Activated CD4-positive, CD25-positive, alpha-beta regulatory T cell treated with anti-CD3 and anti-CD28 coated beads, Interleukin-2, amount 50 U/mL, for 72 hours (primary cell): ENCODE data around the gene CEP295NL.
"Not testable (repeated sequence)": the region's sequence is repeated elsewhere in the genome, so short reads cannot be mapped to it uniquely, and the experiment has no call there.

Source experiments
- DNase-seq: peaks from one replicate; pipeline ENCODE4 v3.0.0; 2021

The CEP295NL gene

GRCh38 chr17:78903101-78903779, at the start of gene CEP295NL:
Gene CEP295NL, minus strand, starts transcription at chr17:78903201. Its CDS starts 1,373 bp downstream, at chr17:78901828.
- no peak for DNase-seq

GRCh38 chr17:78952706-78953105, 49.7 kb upstream of the CEP295NL start:
- DNase-seq = no peak

GRCh38 chr17:78951967-78952551, 49.1 kb upstream of the CEP295NL start:
- DNase-seq = no peak

DNA sequence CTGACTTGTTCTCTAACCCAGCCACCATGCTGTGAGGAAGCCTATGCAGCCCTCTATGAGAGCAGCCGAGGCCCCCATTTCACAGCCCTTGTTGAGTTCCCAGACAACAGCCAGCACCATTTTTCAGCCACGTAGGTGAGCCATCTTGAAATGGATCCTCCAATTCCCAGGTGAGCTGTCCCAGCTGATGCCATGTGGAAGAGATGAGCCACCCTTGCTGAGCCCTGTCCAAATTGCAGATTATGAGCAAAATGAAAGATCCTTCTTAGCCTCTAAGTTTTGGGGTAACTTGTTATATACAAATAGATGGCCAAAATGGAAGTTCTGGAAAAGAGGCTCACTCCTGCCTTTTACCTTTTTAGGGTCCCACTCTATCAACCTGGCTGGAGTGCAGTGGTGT, 47.9 kb upstream of the CEP295NL start:
- no peak for DNase-seq

- DNase-seq = no peak
Measured at GRCh38 chr17:78947235-78948149, 44.5 kb upstream of the CEP295NL start.

DNA sequence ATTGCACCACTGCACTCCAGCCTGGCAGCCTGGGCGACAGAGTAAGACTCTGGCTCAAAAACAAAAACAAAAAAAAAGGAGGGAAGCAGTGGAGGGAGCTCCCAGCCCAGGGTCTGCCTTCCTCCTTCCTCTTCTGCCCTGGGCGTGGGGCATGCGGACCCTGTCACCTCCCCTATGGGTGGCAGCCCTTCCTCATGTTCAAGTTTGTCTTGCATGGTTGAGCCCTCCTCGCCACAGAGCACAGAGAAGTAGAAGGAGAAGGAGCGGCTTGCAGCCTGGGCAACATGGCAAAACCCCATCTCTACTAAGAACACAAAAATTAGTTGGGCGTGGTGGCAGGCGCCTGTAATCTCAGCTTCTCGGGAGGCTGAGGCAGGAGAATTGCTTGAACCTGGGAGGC, 43.6 kb upstream of the CEP295NL start:
- DNase-seq = no peak

DNA sequence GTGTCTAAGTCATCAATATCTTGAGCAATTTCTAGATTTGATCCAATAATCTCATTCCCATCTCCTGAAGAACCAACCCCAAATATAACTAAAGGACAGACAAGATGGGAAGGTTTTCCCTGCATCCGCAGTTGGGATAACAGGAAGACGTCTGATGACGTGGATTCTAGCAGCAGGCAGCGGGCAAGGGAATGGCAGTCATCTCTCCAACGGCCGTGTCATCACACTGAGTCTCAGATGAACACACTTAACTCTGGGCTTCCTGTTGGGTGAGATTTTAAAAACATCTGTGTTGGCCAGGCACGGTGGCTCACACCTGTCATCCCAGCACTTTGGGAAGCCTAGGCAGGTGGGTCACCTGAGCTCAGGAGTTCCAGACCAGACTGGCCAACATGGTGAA, 43.1 kb upstream of the CEP295NL start:
- no peak for DNase-seq

DNA sequence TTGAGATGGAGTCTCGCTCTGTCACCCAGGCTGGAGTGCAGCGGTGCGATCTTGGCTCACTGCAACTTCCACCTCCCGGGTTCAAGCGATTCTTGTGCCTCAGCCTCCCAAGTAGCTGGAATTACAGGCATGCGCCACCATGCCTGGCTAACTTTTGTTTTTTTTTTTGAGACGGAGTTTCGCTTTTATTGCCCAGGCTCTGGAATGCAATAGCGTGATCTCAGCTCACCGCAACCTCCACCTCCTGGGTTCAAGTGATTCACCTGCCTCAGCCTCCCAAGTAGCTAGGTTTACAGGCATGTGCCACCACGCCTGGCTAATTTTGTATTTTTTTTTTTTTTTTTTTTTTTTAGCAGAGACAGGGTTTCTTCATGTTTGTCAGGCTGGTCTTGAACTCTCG, 42.5 kb upstream of the CEP295NL start:
- DNase-seq = not testable (repeated sequence)

DNA sequence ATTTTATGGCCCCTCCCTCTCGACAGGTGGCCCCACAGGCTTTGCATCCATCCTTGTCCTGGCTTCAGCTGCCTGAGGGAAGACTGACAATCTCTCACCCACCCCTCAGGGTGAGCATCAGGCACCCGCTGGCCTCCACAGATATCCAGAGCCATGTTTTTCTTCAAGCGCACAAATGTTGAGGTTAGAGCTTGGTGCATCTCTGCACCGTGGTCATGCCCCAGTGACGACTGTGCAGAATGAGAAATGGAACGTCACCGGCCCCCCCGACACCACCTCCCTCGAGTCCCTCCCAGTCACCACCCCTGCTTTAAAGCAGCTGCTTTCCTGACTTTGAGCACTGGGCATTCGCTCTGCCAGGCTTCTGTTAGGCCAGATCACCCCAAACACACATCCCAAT, 42.0 kb upstream of the CEP295NL start:
- no peak for DNase-seq

- no peak for DNase-seq
Measured at GRCh38 chr17:78944026-78944425, 41.0 kb upstream of the CEP295NL start.

GRCh38 chr17:78940708-78941107, 37.7 kb upstream of the CEP295NL start:
- no peak for DNase-seq

- no peak for DNase-seq
Measured at GRCh38 chr17:78940258-78940657, 37.3 kb upstream of the CEP295NL start.

DNA sequence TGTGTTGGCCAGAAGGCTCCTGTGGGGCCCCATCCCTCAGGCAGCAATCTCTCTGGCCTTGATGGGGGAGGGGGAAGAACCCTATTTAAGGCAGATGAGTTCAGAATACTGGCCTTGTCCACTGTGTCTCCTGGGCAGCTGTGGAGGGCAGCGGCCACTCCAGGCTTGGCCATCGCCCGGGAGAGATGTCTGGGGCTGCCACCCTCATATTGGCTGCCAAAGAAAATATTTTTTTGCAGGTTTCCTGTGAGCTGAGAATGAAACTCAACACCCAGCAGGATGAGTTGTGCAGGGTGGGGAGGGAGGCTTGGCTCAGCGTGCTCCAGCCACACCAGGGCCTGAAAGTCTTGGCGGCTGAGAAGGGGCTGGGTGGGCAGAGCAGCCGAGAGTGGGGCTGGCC, 36.6 kb upstream of the CEP295NL start:
- no peak for DNase-seq

DNA sequence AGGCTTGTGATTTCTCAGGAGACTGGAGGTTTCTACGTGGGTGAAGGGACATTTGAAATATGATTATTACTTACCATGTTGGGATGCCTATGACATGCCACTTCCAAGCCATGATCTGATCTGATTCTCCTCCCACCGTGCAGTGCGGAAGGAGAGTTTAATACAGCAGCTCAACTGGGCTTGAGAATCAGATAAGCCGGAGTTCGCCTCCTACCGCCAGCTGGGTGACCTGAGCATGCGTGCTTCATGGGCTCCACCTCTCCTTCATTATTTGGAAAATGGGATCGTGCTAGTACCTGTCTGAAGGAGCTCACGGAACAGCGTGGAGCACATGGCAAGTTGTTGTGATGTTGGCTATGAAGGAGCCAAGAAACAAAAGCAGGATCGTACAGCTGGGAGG, 34.6 kb upstream of the CEP295NL start:
- no peak for DNase-seq

- no peak for DNase-seq
Measured at GRCh38 chr17:78935419-78936323, 32.7 kb upstream of the CEP295NL start.

DNA sequence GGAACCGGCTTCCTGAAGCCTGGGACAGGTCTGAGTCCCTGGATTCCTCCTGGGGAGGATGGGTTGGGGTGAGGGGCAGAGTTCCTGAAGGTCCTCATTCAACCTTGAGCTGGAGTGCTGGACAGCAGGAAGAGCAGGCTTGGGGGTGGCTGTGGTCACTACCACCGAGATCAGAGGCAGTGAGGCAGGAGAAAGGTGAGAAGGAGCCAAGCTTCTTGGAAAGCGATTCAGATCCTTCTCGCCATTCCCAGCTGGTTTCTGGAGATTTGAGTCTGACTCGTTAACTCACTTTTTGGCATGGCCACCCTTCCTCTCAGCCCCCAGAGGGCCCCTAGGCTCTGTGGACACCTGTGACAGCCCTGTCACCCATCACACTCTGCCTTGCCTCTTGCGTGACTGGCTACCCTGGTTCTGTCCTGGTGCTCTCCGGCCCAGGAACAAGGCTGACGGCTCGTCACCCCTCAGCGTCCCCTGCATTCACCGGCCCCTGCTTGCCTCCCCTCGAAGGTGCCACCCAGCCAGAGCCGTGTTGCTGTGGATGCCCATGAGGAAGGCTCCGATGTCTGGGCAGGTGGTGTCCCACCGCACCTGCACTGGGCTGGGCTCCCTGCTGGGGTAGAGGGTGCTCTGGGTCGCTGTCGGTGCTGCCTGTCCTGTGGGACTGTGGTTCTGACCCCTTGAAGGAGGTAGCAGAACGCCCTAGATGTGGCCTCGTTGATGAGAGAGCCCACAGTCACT, 31.8 kb upstream of the CEP295NL start:
- DNase-seq = no peak

- no peak for DNase-seq
Measured at GRCh38 chr17:78933959-78934568, 31.1 kb upstream of the CEP295NL start.

DNA sequence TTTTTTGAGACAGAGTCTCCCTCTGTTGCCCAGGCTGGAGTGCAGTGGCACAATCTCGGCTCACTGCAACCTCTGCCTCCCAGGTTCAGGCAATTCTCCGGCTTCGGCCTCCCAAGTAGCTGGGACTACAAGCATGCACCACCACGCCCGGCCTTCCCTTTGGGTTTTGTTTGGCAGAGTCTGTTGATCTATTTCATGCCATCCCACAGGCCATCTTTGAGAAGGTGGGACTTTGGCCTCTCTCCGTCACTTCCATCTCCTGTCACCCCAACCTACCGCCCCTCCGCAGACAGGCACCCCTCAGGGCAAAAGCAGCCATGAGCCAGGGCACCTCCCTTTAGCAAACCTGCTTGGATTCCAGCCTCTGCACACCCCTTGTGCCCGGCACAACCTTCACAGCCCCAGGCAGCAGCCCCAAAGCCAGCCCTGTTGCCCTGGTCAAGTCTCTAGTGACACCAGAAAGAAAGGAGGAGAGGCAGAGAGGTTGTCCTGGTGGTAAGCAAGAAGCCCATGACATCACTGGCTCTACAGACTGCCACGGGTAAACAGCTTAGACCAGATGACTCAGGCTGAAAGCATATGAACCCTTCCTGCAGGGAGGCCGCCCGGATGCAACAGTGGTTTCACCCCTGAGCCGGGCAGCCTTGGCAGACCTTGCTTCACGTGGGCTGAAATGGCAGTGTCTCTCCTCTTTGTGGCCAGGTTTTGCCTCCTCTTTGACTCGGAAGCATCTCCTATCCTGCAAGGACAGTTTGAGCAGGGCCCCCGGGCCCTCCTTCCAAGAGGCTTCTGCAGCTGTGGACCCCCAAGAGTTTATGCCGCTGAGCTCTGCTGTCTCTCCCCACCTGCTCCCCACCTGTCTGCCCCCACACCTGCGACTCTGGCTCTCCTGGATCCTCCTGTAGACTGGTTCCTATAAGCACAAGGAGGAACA, 30.3 kb upstream of the CEP295NL start:
- DNase-seq = no peak

- DNase-seq = no peak
Measured at GRCh38 chr17:78929908-78930775, 27.1 kb upstream of the CEP295NL start.
